Amniotic epithelial cell (primary cell): ENCODE results near the gene MYCT1.

ENCODE experiments used
- DNase-seq: peaks from one replicate; pipeline ENCODE4 v3.0.0-alpha.2; 2010; ENCODE audit warnings: low read depth

Gene MYCT1

DNA sequence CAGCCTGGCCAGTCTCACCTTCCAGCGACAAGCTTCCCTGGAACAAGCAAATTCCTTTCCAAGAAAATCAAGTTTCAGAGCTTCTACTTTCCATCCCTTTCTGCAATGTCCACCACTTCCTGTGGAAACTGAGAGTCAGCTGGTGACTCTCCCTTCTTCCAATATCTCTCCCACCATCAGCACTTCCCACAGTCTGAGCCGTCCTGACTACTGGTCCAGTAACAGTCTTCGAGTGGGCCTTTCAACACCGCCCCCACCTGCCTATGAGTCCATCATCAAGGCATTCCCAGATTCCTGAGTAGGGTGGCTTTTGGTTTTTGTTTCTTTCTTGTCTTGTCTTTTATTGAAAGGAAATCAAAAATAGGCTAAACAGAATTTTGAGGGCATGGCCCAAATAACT is 24.3 kb downstream of the MYCT1 start:
- DNase-seq = no peak

DNA sequence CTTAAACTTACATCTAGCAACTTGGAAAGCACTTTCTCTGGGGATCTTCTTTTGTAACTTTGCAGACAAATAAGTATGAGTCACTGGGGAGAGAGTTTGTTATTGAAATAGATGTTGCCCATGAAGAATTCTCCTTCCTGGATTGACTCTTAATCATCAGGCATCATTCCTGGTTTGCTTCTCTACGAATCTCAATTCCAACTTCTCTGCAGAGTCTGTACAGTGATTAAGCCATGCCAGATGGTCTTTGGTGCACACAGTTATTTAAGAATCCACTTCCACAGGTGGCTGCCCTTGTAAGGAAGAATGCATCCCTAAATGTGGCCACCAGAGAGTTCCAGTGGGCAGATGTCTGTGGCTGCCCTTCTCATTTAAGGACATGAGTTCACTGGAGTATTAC is 25.7 kb downstream of the MYCT1 start:
- peak; percentile 1 for DNase-seq

DNA sequence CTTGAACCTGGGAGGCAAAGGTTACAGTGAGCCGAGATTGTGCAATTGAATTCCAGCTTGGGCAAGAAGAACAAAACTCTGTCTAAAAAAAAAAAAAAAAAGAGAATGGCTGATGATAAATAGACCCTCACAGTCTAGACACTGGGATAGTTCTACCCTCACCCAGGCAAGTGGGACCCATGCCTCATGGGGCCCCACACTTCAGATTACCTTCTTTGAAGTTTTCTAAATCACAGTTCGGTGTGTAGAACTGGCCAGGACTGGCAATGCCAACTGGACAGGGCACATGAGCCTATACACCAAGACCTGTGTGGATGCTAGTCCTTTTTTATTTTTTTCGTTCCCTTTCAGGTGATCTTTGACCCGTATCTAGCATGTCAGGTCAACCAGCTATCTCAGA is 28.6 kb downstream of the MYCT1 start:
- no peak for DNase-seq

DNA sequence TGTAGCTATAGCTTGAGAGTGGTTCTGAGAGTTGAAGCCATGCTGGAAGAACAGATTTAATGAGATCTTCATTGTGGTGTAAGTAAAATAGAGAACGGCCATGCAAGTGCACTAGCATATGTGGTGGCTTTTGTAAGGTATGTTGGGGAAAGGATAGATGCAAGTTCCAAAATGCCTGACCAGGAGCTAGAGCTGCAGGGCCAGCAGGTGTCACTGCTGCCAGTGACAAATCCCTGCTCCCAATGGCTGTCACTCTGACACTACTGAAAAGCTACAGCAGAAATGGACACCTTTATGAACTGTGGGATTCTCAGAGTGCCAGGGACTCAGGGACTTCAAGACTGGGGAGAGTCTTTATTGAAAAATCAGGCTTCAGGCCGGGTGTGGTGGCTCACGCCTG is 29.8 kb downstream of the MYCT1 start:
- DNase-seq = no peak

DNA sequence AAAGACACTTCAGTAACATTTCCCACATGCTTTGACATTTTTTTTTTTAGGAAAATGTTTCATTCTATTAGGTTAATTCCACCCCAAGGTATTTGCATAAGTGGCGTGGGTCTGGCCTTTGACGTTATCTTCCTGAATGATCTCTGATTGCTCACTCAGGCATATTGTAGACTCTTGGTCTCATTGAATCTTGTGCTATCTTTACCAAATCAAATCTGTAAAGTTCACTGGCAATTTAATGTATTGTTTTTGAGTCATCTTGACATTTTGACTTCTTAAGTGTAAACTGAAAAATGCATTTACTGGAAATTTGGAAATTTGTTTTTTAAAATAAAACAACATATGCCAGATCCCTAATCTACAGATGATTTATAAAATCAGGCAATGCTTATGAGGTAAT is 36.9 kb downstream of the MYCT1 start:
- no peak for DNase-seq

DNA sequence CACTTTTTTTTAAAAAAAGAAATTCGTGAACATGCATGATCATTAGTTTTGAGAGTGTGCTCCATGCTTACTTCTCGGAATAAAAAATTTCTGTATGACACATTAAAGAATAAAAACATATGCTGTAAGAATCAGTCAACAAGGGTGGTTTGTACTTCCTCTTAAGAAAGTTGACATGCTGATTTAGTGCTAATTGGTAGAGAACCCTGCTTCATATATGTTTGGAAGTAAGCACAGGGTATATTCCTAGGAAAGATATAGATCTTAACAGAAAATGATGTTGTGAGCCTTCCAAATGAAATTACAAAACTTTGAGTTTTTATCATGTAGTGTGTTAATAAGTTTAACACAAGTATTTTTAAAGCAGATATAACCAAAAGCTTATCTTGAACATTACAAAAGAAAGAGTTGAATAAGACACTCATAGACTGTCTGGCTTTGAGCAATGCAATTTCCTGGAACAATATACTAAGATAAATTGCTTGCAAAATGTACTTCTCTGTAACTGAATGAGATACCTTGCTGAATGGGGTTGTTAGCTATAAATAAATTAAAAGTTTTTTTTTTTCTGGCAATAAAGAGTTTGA is 39.1 kb downstream of the MYCT1 start:
- DNase-seq = no peak

DNA sequence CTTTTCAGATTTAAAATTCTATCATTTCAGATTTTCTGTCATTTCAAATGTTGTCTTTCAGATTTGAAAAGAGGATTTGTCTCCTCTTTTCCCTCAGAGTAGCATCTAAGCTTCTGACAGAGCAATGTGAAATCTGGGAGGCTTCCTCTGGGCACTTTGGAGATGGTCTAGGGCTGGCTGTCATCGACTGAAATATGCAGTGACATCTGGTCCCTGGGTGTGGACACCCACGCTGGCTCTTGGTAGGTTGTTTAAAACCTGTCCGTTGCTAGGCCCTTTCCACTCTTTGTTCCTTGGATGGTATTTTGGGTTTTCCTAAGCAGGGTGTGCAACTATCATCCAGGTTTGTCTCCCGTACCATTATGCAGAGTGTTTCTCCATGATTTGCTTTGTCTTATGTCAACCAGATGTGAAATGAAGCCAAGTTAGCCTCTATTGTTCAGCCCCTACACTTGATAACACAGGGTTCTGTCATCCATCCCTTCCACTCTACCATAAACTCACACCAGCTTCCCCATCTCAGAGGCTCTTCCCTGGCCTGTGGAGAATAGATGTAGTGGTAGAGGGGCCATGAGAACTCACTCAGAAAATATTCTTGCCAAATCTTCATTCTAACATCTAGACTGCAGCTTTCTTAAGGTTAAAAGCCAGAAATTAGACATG is 47.9 kb downstream of the MYCT1 start:
- DNase-seq = no peak

DNA sequence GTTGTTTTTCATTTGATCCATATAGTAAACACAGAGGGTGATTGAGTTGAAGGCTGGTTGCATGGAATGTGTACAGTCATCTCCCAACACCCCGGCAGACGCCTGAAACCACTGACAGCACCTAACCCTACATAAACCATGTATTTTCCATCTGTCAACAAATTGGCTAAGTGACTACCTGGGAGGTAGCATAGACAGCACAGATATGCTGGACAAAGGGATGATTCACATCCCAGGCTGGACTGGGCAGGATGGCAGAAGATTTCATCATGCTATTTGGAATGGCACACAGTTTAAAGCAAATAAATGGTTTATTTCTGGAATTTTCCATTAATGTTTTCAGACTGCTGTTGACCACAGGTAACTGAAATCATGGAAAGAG is 48.5 kb downstream of the MYCT1 start:
- peak; percentile 53 for DNase-seq

DNA sequence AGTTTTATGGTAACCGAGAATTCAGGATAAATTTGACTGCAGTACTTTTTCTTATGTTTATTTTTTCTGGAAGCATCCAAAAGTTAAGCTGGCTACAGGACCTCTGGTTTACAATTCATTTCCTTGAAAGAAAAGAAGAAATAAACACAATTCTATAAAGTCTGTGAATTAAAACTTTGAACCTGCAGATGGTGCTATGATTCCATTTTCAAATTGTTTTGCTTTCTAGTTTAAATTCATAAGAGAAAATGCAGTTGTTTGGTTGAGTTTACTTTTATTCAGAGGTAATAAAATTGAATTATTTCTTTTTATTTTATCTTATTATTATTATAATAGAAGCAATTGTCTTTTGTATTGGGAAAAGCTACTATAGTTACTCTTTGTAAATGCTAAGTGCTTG is 51.1 kb downstream of the MYCT1 start:
- DNase-seq = peak; percentile 3

DNA sequence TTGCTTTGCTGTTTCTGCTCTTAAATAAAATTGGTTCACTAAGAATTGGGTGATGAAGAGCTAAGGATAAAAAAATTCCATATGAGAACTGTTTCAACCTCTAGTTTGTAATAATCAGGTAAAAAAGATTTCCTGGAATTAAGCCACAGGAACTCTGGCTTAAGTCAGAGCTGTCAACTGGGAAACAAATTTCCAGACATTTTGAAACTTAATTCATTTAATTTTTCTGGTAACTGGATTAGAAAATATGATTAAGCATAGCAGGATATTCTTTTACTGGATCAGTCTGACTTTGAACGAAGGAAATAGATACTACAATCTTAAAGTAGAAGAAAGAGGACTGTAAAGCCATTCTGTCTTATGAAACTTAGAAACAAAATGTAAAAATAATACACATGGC is 51.6 kb downstream of the MYCT1 start:
- no peak for DNase-seq

DNA sequence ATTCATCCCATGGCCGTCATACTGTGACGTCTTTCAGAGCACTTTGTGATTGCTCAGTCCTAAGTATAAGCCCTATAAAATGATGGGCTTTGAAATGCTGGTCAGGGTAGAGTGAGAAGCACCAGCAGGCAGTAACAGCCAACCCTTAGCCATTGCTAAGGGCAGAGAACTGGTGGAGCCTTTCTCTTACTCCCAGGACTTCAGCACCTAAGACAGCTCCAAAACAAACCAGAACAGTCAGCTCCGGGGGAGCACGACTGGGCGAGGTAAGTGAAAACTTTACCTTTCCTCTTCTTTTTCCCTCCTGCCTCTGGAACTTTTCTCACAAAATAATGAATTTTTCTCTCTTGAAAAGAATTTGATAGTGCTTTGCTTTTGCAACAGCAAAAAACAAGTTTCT is 53.0 kb downstream of the MYCT1 start, which contains the start of gene VIP:
Gene VIP, plus strand, starts transcription at position 104 of the 400 bp plus-strand sequence. CDS start 1,381 bp downstream, outside the sequence.
- peak; percentile 13 for DNase-seq

DNA sequence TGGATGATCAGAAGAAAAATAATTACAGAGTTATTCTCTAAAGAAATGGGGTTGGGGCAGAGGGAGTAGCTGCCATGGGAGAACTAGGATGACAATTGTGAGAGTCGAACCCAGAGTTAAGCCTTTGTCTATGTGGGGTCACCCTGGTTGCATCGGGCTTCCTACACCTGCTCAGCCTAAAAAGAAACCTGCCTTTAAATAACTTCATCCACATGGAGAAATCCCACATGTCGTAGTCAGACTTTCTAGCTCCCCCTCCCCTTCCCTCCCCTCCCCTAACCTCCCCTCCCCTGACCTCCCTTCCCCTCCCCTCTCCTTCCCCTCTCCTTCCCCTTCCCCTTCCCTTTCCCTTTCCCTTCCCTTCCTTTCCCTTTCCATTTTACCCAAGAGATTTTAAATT is 67.6 kb downstream of the MYCT1 start:
- DNase-seq = no peak

DNA sequence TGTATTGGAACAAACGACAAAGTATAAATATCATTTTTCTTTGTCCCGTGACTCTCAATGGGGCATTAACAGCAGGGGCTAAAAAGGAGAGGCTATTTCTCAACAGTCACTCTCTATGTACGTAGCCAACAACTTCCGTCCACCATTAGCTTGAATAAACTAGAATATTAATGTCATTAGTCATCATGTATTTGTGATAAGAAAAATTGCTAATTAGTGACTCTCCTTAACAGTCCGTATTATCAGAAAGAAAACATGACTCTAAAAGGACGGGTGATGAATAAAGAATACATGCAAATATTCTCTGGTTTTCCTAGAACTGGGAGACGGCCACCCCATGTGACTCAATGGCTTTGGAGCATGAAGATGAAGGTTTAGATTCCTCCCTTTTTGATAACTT is 71.5 kb downstream of the MYCT1 start:
- no peak for DNase-seq

DNA sequence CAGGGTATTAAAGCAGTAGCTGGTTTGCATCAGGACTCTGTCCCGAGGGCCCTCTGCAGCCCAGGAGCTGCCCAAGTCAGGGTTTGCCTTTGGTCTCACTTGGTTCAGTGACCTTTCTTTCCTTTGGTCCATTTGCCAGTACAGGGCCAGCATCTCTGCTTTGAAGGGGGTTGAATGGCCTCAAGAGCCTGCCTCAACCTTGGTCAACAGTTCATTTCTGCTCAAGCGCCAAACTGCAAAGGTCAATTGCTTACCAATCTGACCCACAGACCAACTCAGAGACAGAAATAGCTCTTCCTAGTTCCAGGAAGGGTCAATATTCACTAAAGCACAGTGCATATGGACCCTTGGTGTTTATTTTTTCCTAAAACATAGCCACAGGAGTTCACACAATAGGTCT is 72.3 kb downstream of the MYCT1 start:
- no peak for DNase-seq

DNA sequence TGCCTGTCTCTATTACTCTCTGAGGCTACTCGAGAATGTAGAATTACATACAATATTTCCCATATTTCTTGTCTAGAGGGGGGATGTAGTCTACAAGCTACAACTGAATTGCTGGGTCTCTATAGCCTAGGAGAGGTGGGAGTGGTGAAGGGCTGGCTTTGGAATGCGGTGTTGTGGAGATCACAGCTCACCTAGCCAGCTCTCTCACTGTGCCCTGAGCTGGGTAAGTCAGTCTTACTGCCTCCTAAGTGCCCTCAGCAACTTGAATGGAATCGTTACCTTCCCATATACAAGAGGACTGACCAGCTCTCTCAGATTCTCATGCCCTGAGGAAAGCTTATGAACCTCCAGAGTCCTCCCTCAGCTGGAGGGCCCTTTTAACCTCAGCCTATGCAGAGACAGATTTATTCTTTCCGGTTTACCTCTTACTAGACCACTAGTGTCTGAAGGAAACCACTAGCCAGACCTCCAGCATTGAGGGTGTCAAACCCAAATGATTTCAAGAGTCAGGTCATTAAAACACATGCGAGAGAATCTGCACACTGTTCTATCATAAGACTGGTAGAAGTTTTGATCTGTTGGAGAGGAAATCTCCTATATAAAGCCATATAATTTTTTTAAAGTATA is 73.5 kb downstream of the MYCT1 start:
- DNase-seq = no peak
